H9 (cell line): Measurements from ENCODE around the gene CDH4. TPM values are rescaled to one million over a fixed set of nuclear protein-coding genes. Genes with fewer than 3 reads are reported as not detected.

Source experiments
- DNase-seq: peaks from one replicate; pipeline ENCODE4 v3.0.0-alpha.2; 2017
- H2AFZ ChIP-seq: one replicate; pipeline ENCODE4 v1.6.1; 2013; ENCODE audit warnings: mild to moderate bottlenecking, low read length, control low read depth, moderate library complexity
- H2AK5ac ChIP-seq: 2 replicates; pipeline ENCODE4 v1.6.1; 2013; ENCODE audit warnings: low read length, control low read depth, mixed read lengths; ENCODE audit not compliant: insufficient read length
- H2BK120ac ChIP-seq: one replicate; pipeline ENCODE4 v1.6.1; 2013; ENCODE audit warnings: low read depth, mild to moderate bottlenecking, low read length, control low read depth, inconsistent platforms; ENCODE audit not compliant: poor library complexity, severe bottlenecking
- H2BK12ac ChIP-seq: 2 replicates; pipeline ENCODE4 v1.6.1; 2013; ENCODE audit warnings: low read length, control low read depth, mixed read lengths, low read depth; ENCODE audit not compliant: insufficient read length
- H2BK15ac ChIP-seq: 2 replicates; pipeline ENCODE4 v1.6.1; 2013; ENCODE audit warnings: low read depth, low read length, control low read depth
- H2BK20ac ChIP-seq: one replicate; pipeline ENCODE4 v1.6.1; 2013; ENCODE audit warnings: low read depth, mild to moderate bottlenecking, low read length, control low read depth, inconsistent platforms; ENCODE audit not compliant: poor library complexity, severe bottlenecking
- H2BK5ac ChIP-seq: 2 replicates; pipeline ENCODE4 v1.6.1; 2013; ENCODE audit warnings: low read length, control low read depth, mixed read lengths; ENCODE audit not compliant: insufficient read length
- H3K14ac ChIP-seq: 2 replicates; pipeline ENCODE4 v1.6.1; 2013; ENCODE audit warnings: low read length, control low read depth; ENCODE audit not compliant: insufficient read depth
- H3K18ac ChIP-seq: 2 replicates; pipeline ENCODE4 v1.6.1; 2013; ENCODE audit warnings: low read depth, mild to moderate bottlenecking, mixed read lengths, low read length, control low read depth; ENCODE audit not compliant: insufficient read length
- H3K23ac ChIP-seq: 2 replicates; pipeline ENCODE4 v1.6.1; 2013; ENCODE audit warnings: low read length, control low read depth, mixed read lengths, low read depth; ENCODE audit not compliant: insufficient read length
- H3K23me2 ChIP-seq: 2 replicates; pipeline ENCODE4 v1.6.1; 2013; ENCODE audit warnings: low read depth, mild to moderate bottlenecking, mixed read lengths, low read length, control low read depth; ENCODE audit not compliant: insufficient read length, poor library complexity, severe bottlenecking
- H3K27ac ChIP-seq: 2 replicates; pipeline ENCODE4 v1.5.1; 2013; ENCODE audit warnings: low read length, control low read depth, mixed read lengths, low read depth; ENCODE audit not compliant: insufficient read length
- H3K27me3 ChIP-seq: 2 replicates; pipeline ENCODE4 v1.6.1; 2013; ENCODE audit warnings: low read length, control low read depth, inconsistent platforms; ENCODE audit not compliant: insufficient read depth
- H3K4ac ChIP-seq: 2 replicates; pipeline ENCODE4 v1.6.1; 2013; ENCODE audit warnings: low read depth, mild to moderate bottlenecking, control low read depth, inconsistent platforms, low read length, moderate library complexity
- H3K4me1 ChIP-seq: 2 replicates; pipeline ENCODE4 v1.6.1; 2013; ENCODE audit warnings: low read length, control low read depth, inconsistent platforms; ENCODE audit not compliant: insufficient read depth
- H3K4me2 ChIP-seq: 2 replicates; pipeline ENCODE4 v1.6.1; 2013; ENCODE audit warnings: low read length, control low read depth, mixed read lengths; ENCODE audit not compliant: insufficient read length, insufficient read depth
- H3K56ac ChIP-seq: 2 replicates; pipeline ENCODE4 v1.6.1; 2013; ENCODE audit warnings: low read depth, mild to moderate bottlenecking, mixed read lengths, low read length, control low read depth; ENCODE audit not compliant: insufficient read length
- H3K79me1 ChIP-seq: 2 replicates; pipeline ENCODE4 v1.6.1; 2013; ENCODE audit warnings: low read depth, mild to moderate bottlenecking, moderate library complexity, low read length, control low read depth, inconsistent platforms; ENCODE audit not compliant: insufficient read depth, poor library complexity, severe bottlenecking
- H3K79me2 ChIP-seq: 2 replicates; pipeline ENCODE4 v1.6.1; 2013; ENCODE audit warnings: low read length, control low read depth, inconsistent platforms; ENCODE audit not compliant: insufficient read depth
- H3K9ac ChIP-seq: 2 replicates; pipeline ENCODE4 v1.6.1; 2013; ENCODE audit warnings: low read length, control low read depth, mixed read lengths; ENCODE audit not compliant: insufficient read length; ENCODE audit errors: extremely low read depth
- H3K9me3 ChIP-seq: one replicate; pipeline ENCODE4 v1.6.1; 2013; ENCODE audit warnings: low read depth, low read length, inconsistent platforms; ENCODE audit not compliant: control insufficient read depth
- H3T11ph ChIP-seq: one replicate; pipeline ENCODE4 v1.6.1; 2013; ENCODE audit warnings: mild to moderate bottlenecking, low read length, control low read depth, inconsistent platforms
- H4K20me1 ChIP-seq: one replicate; pipeline ENCODE4 v1.6.1; 2013; ENCODE audit not compliant: control insufficient read depth, insufficient read length, insufficient read depth
- H4K5ac ChIP-seq: 2 replicates; pipeline ENCODE4 v1.6.1; 2013; ENCODE audit warnings: low read depth, mild to moderate bottlenecking, mixed read lengths, low read length, control low read depth; ENCODE audit not compliant: insufficient read length
- H4K8ac ChIP-seq: replicated peaks from 2 replicates; pipeline ENCODE4 v1.6.1; 2013; ENCODE audit warnings: low read length, control low read depth, mixed read lengths, low read depth; ENCODE audit not compliant: insufficient read length
- H4K91ac ChIP-seq: 2 replicates; pipeline ENCODE4 v1.6.1; 2013; ENCODE audit warnings: low read depth, mild to moderate bottlenecking, moderate library complexity, mixed read lengths, low read length, control low read depth; ENCODE audit not compliant: insufficient read length
- H3K27ac Mint-ChIP-seq, 3 experiments: 2 replicates in 2 of 3; 3 replicates in 1 of 3; pipeline ENCODE4 v1.8.0; 2020 to 2021; ENCODE audit warnings: mixed read lengths in 3 of 3, mild to moderate bottlenecking in 1 of 3, moderate library complexity in 1 of 3
- H3K27me3 Mint-ChIP-seq: 2 replicates; pipeline ENCODE4 v1.8.0; 2021; ENCODE audit warnings: low read depth, mild to moderate bottlenecking, moderate library complexity, mixed read lengths
- H3K36me3 Mint-ChIP-seq, 3 experiments: 2 replicates in 2 of 3; 3 replicates in 1 of 3; pipeline ENCODE4 v1.8.0; 2020 to 2021; ENCODE audit warnings: low read depth in 3 of 3, mixed read lengths in 3 of 3; ENCODE audit not compliant: insufficient read depth in 1 of 3
- H3K4me1 Mint-ChIP-seq, 2 experiments: 2 replicates each; pipeline ENCODE4 v1.8.0; 2020; ENCODE audit warnings: mixed read lengths in 2 of 2
- H3K4me3 Mint-ChIP-seq, 2 experiments: 2 replicates in 1 of 2; 3 replicates in 1 of 2; pipeline ENCODE4 v1.8.0; 2020 to 2021; ENCODE audit warnings: mild to moderate bottlenecking in 2 of 2, mixed read lengths in 2 of 2, moderate library complexity in 1 of 2
- H3K9me3 Mint-ChIP-seq, 2 experiments: 2 replicates in 1 of 2; 3 replicates in 1 of 2; pipeline ENCODE4 v1.8.0; 2020; ENCODE audit warnings: mild to moderate bottlenecking in 2 of 2, mixed read lengths in 2 of 2, moderate library complexity in 1 of 2
- CTCF ChIP-seq: fragments of 200-600 bp; sonication (generic); conservative IDR thresholded peaks from 3 replicates; pipeline ENCODE4 v1.8.0; 2021; ENCODE audit warnings: antibody characterized with exemption, mild to moderate bottlenecking
- WGBS: extraction: QIAGEN DNeasy Blood & Tissue Kit; methylation state at CpG from one replicate; pipeline ENCODE4 v1.1.7; 2013; ENCODE audit warnings: missing lambda C conversion rate, low lambda C conversion rate, mixed read lengths; ENCODE audit not compliant: insufficient read length; ENCODE audit errors: extremely low coverage; 5-methylcytosine and 5-hydroxymethylcytosine counted together
- total RNA-seq: library from RNA; stranded (reverse); gene quantifications from 2 replicates; pipeline ENCODE4 v1.2.1, GENCODE V29; 2021

CDH4 gene
- total RNA-seq, 1 experiment from 2014 or later = 3.0 TPM

- no peak overlapping the region for H3K27ac Mint-ChIP-seq
- TF ChIP-seq CTCF = no peak
These were observed 518.1 kb downstream of the CDH4 start for GRCh38 chr20:61770113-61770585.

More at GRCh38 chr20:61770113-61770585, 518.1 kb downstream of the CDH4 start:
- no peak overlapping the region for H3T11ph ChIP-seq
- no peak overlapping the region for H2BK120ac ChIP-seq
- H2BK5ac ChIP-seq = no peak overlapping the region
- no peak overlapping the region for H3K23ac ChIP-seq
- no peak for DNase-seq
- H3K4me2 ChIP-seq = no peak overlapping the region
- H3K23me2 ChIP-seq = no peaks in the 10 kb centered on the region
- no peaks in the 10 kb centered on the region for H3K79me2 ChIP-seq
- H2BK15ac ChIP-seq = no peak overlapping the region
- no peaks in the 10 kb centered on the region for H3K9me3 ChIP-seq
- Mint-ChIP-seq H3K27me3 (peaks cover 30% of the 10 kb centered on the region), H3K9me3 (no peaks in the 10 kb centered on the region), H3K36me3 (no peaks in the 10 kb centered on the region), H3K4me3 (no peak overlapping the region), H3K4me1 (peaks cover 3 to 10% of the 10 kb centered on the region in 2 experiments; a peak in 2 of 4 replicates)
- no peak overlapping the region for H3K18ac ChIP-seq
- H4K20me1 ChIP-seq = no peaks in the 10 kb centered on the region
- no peak overlapping the region for H2AK5ac ChIP-seq
- no peak overlapping the region for H4K8ac ChIP-seq
- H2AFZ ChIP-seq = no peak overlapping the region
- no peak overlapping the region for H4K5ac ChIP-seq
- H3K4ac ChIP-seq = no peak overlapping the region
- H3K79me1 ChIP-seq = no peaks in the 10 kb centered on the region
- H2BK12ac ChIP-seq = no peak overlapping the region
- WGBS = no CpG with 5 or more reads among the region's 16 CpGs
- no peak overlapping the region; the same call in 1 of the 2 replicates for H3K14ac ChIP-seq
- no peak overlapping the region for H2BK20ac ChIP-seq
- no peak overlapping the region for H4K91ac ChIP-seq
- H3K4me1 ChIP-seq = no peaks in the 10 kb centered on the region
- H3K27ac ChIP-seq = no peak overlapping the region
- H3K27me3 ChIP-seq = no peaks in the 10 kb centered on the region; the same call in 1 of the 2 replicates
- H3K9ac ChIP-seq = no peak overlapping the region
- no peak overlapping the region for H3K56ac ChIP-seq
